ENCODE measurements around the gene MAMLD1.

Gene MAMLD1

GRCh38 chrX:150405576-150405975 is 42.5 kb downstream of the MAMLD1 start:
- DNase-seq (ENCODE audit: low read depth): no peak

DNA sequence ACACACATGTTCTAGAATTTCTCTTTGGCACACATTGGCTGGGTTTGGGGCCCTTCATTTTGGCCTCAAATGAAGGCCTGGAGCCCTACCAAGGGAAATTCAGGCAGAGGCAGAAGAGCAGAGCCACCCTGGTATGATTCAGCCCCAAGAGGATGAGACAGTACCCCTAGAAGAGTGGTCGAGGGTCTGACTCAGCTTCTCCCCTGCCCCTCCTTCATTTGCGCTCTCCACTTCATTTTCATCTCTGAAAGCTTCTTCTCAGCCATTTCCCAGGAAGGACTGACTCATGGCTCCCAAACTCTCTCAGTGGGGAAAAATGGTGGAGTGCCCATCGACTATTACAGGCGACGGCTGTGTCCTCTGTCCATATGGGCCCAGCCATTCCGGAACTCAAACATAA is 43.5 kb downstream of the MAMLD1 start:
- no peak for DNase-seq (ENCODE audit: low read depth)

DNA sequence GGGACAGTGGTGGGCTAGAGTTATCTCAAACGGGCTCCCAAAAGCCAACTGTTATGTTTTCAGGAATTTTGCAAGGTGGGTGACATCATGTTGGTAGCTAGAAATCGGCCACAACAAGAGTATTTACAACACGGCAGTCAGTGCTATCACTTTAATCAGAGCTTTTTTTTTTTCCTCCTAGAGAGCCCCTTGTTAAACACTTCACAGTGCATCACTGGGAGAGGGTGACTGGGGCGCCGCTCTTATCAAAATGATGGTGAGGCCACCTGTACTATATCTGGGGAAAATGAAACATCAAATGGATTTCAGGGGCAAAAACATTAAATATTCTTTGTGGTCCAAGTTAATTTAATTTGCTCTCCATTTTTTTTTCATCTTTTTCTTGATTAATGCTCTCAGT is 44.9 kb downstream of the MAMLD1 start:
- no peak for DNase-seq (ENCODE audit: low read depth)

DNA sequence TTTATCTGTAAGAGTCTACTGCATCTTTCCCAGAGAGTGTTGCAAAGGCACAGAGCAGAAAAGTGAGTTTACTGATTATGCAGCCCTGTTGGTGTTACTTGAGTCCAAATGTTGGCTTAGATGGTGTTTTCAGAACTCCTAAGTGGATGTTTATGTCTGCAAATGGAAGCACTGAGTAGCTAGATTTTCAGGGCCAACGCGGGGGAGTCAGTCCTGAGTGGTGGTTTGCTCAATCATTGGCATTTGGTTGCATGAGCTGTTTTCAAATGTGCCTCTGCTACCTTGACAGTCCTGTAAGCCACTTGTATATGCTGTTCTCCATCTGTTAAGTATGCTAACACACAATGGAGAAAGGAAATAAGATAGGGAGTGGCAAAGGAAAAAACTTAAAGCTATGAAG is 45.4 kb downstream of the MAMLD1 start:
- no peak for DNase-seq (ENCODE audit: low read depth)

DNA sequence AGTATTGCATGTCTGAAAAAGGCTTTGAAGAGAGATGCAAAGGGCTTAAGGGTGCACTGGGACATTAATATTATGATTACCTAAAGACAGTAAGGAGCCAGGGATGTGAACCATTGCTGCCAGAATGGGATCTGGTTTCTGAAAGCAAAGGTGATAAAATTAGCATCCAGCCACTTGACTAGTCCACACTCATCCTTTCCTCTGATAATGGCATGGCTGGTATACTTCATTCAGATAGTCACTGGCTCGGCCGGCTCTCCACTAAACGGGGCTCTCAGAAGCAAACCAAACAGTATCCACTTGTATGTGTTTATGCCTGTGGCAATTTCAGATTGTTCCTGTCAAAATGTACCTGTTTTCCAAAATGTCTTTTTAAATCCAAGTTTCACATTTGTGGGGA is 46.4 kb downstream of the MAMLD1 start:
- no peak for DNase-seq (ENCODE audit: low read depth)

DNA sequence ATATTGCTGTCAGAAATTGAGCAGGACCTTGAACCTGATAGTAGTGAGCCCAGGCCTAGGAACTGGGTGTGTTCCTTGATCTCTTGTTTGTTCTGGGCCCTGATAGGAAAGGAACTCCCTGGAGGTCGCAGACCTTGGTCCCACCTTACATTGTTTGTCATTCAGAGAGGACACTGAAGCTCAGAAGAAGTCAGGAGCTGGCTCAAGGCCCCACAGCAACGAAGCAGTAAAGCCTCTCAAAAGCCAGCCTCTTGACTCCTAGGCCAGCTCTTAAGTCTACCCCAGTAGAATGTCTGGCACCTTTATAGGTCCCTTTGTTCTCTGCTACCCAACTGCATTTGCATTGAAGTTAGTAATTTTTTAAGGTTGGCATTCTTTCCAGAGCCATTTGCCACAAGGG is 46.8 kb downstream of the MAMLD1 start:
- DNase-seq (ENCODE audit: low read depth): no peak

- no peak for DNase-seq (ENCODE audit: low read depth)
These were observed 47.4 kb downstream of the MAMLD1 start for GRCh38 chrX:150410513-150410912.

DNA sequence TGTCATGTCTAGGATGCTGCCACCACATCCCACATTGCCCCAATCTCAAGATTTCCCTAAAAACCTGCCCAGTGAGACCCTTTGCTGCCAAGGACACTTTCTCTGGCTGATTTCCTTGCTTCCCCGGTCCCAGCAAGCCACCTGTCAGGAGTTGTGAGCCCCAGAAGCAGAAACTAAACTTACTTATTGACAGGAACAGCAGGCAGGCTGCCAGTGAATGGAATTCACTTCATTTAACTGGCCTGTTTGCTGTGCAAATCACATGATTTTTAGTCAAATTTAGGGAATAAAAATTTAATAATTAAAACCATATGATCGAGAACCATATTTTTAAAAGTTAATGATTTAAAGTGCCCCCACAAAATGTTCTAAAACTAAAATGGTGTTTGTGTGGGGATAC is 48.5 kb downstream of the MAMLD1 start:
- no peak for DNase-seq (ENCODE audit: low read depth)

GRCh38 chrX:150414228-150414627 is 51.1 kb downstream of the MAMLD1 start:
- DNase-seq (ENCODE audit: low read depth): no peak

GRCh38 chrX:150416469-150416868 is 53.4 kb downstream of the MAMLD1 start:
- no peak for DNase-seq (ENCODE audit: low read depth)

GRCh38 chrX:150421816-150422215 is 58.7 kb downstream of the MAMLD1 start:
- no peak for DNase-seq (ENCODE audit: low read depth)

- DNase-seq (ENCODE audit: low read depth): peak; percentile 42
These were observed 66.5 kb downstream of the MAMLD1 start for GRCh38 chrX:150429594-150429993.

- DNase-seq (ENCODE audit: low read depth): no peak
These were observed 73.1 kb downstream of the MAMLD1 start for GRCh38 chrX:150436195-150436594.

DNA sequence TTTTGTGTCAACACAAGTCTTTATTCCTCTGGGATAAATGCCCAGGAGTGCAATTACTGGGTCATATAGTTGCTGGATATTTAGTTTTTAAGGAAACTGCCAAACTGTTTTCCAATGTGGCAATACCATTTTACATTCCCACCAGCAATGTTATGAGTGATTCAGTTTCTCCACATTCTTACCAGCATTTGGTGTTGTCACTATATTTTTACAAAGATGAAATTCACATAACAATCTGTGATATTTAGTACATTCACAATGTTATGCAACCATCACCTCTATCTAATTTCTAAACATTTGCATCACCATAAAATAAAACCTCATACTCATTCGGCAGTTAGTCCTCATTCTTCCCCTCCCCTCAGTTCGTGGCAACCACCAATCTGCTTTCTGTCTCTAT is 75.0 kb downstream of the MAMLD1 start:
- peak; percentile 22 for DNase-seq (ENCODE audit: low read depth)

DNA sequence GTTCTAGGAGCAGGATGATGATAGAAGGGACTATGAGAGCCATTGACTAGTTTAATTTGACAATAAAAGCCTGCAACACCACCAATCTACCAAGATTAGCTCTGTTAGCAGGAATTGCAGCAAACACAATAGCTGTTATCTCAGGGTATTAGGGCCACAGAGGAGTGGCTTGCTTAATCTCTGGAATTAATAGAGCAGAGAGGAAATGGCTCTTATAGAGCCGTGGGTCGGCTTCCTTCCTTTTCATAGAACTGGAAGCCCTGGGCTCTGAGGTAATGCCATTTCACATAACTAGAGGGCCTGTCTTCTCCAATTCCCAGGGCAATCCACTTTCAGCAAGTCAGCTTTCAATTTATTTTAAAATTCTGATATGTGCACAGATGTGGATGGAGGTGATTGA is 83.0 kb downstream of the MAMLD1 start:
- no peak for DNase-seq (ENCODE audit: low read depth)

- no peak for DNase-seq (ENCODE audit: low read depth)
These were observed 83.9 kb downstream of the MAMLD1 start for GRCh38 chrX:150446995-150447394.

- DNase-seq (ENCODE audit: low read depth): no peak
These were observed 86.2 kb downstream of the MAMLD1 start for GRCh38 chrX:150449313-150449712.

DNA sequence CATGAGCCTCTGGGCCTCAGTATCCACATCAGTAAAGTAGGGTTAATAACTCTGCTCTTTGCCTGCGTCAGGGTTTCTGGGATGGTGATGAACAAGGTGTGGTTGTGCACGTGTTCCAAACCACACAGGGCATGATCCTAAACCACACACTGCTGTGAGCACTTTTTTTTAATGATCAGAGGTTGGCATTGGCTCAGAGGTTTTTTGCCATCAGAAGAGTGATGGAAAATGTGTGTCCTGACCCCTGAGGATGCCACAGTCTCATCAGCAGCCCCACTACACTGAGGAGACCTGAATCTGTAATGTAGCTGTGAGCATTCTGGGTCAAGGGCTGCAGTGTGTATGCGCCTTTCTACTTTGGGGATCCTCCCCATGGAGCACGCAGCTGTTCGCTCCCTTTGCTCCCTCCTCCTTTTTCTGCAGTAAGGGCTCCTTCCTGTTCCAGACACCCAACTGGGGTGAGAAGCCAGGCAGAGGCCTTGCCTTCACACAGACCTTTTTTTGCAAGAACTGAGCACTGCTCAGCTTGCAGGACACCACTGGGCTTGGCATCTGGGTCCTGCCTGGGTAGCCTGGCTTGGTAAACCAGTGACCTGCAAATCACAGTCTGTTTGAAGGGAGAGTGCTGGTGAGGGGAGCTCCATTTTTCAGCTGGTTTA is 87.5 kb downstream of the MAMLD1 start:
- DNase-seq (ENCODE audit: low read depth): no peak

- DNase-seq (ENCODE audit: low read depth): no peak
These were observed 88.8 kb downstream of the MAMLD1 start for GRCh38 chrX:150451953-150452352.

- DNase-seq (ENCODE audit: low read depth): no peak
These were observed 91.0 kb downstream of the MAMLD1 start for GRCh38 chrX:150454083-150454482.

DNA sequence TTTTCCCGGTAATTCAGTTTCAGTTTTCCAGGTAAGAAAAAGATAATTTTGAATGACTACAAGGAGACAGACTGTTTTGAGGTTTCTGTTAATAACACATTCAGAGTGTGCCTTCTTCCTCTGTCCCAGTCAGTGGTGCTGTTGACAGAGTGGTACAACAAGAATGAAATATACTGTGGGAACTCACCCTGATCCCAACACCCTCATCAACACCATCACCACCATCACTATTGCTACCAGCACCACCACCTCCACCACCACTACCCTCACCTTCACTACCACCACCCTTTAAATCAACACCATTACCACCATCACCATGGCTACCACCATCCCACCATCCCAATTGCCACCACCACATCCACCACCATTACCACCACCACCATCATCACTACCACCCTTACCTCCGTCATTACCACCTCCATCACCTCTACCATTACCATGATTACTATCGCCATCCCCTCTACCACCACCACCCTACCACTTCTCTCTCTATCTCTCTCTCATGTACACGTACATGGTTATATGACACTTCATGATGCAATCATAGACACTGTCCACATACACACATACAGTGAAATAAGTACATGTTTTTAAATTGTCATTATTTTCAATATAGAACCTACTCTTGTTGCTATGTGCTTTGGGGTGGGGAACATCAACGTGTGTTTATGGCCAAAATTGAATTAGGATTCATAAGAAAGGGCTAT is 91.5 kb downstream of the MAMLD1 start:
- DNase-seq (ENCODE audit: low read depth): no peak

DNA sequence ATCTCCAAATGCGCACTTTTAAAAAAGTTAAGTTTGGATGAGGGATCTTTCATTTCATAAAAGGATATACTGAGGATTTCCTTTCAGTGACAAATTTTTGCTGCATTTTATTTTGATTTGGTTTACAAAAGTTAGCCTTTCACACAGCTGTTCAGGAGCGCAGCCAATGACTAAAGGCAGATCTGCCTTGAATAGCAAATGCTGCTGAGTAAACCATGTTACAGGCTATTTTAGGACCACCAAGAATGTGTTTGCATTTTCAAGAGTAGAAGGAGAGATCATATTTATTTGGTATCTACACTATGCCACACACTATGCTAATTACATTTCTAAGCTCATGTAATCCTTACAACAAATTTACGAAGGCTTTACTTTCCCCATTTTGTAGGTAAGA is 92.1 kb downstream of the MAMLD1 start:
- no peak for DNase-seq (ENCODE audit: low read depth)

DNA sequence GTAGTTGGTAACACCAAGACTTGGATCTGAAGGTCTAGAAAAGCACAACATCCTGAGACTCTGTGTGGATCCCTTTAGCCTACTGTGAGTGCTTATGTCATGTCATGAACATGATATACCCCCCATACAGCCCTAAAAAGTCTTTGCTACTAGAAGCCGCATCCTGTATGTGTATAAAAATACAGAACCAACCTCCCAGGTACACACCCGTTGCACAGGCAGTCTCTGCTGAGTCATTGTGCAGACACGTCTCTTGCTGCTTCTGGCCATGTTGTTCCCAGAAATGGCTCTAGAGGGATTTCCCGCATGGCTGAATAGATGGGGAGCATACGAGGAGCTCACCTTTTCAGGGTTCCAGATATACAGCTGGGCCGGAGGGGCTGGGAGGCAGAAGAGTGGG is 93.3 kb downstream of the MAMLD1 start:
- DNase-seq (ENCODE audit: low read depth): no peak

DNA sequence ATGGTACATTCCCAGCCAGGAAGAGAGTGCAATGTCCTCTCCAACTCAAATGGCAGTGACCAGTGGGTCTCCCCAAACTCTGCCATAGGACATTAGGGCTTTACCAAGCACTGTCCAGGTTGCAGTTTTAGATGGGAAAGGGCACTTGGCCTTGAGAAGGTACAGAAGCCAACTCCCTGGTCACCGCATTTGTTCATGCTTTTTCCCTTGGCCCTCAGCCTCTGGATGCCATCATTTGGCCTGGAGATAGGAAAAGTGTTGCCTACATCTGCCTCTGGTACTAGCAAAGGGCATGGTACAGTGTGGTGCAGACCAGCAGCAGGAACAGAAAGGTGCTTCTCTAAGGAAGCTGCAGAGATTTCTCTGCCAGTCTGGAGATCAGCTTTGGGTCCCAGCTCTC is 93.8 kb downstream of the MAMLD1 start:
- DNase-seq (ENCODE audit: low read depth): no peak
